Measurements from ENCODE around the gene ZNF232. TPM values are rescaled to one million over a fixed set of nuclear protein-coding genes. Genes with fewer than 3 reads are reported as not detected.
"Not testable (repeated sequence)": the region's sequence is repeated elsewhere in the genome, so short reads cannot be mapped to it uniquely, and the experiment has no call there.

Gene ZNF232
- total and polyA plus RNA-seq, 2 of the 13 experiments (the other 11 are each of a cell fraction or from before 2014, with no cell fraction given), result 7.8 to 28.7 TPM

GRCh38 chr17:5133311-5133710 is 21.6 kb upstream of the ZNF232 start (continued):
- no peak for TF ChIP-seq ZNF281 (CRISPR knock-in tag; IDR thresholded peaks at IDR 0.05; ENCODE audit: borderline replicate concordance)
- no peak for TF ChIP-seq HMG20B (CRISPR knock-in tag; conservative IDR thresholded peaks at IDR 0.05)
- TF ChIP-seq CSRNP2 (CRISPR knock-in tag; conservative IDR thresholded peaks at IDR 0.05; ENCODE audit: low read depth), result no peak
- no peak for TF ChIP-seq ZNF451 (CRISPR knock-in tag; IDR thresholded peaks at IDR 0.05)
- no peak for TF ChIP-seq GZF1 (CRISPR knock-in tag; IDR thresholded peaks at IDR 0.05)
- no peak for TF ChIP-seq KLF15 (CRISPR knock-in tag; IDR thresholded peaks at IDR 0.05; ENCODE audit: borderline replicate concordance)
- no peak for TF ChIP-seq MLX (CRISPR knock-in tag; IDR thresholded peaks at IDR 0.05)
- TF ChIP-seq ZNF282 (IDR thresholded peaks at IDR 0.05; ENCODE audit: partially characterized antibody), result no peak
- no peak for TF ChIP-seq ATF7 (IDR thresholded peaks at IDR 0.05)
- no peak for TF ChIP-seq ATF7 (CRISPR knock-in tag; IDR thresholded peaks at IDR 0.05)

- CTCF ChIA-PET (ENCODE audit: low intra/inter-chr PET ratio, low total read pairs); H3K9ac ChIP-seq (ENCODE audit: insufficient read depth, low read depth, low read length); H3K27ac ChIP-seq (ENCODE audit: extremely low read length, insufficient read depth, low read length); BruUV-seq (replicated peaks); H3K9me3 ChIP-seq (ENCODE audit: low read length); H3K4me2 ChIP-seq (ENCODE audit: low read depth, low read length); DNase-seq (ENCODE audit: low spot score); H4K20me1 ChIP-seq (ENCODE audit: insufficient read depth, low read length); intact Hi-C loops (cut with micrococcal nuclease; ENCODE audit: unreplicated experiment); ATAC-seq; H3K4me3 ChIP-seq (replicated peaks in 1 of 3; ENCODE audit: insufficient read depth in 1 of 3, low read depth in 2 of 3, low read length in 3 of 3); in situ Hi-C loops (cut with HindIII; ENCODE audit: extremely low pct_ligation_motif_present, low pct_unique_long_range_greater_than_20kb); H3K36me3 ChIP-seq (replicated peaks in 1 of 2; ENCODE audit: control insufficient read depth in 1 of 2, insufficient read depth in 2 of 2, low read length in 2 of 2); H2AFZ ChIP-seq (ENCODE audit: low read length); FAIRE-seq; H3K79me2 ChIP-seq (ENCODE audit: insufficient read depth, low read length): not testable (repeated sequence)
- Histone ChIP-seq H3K4me1 (ENCODE audit: insufficient read depth, low read length) (peaks cover 20% of the 10 kb centered on the region), H3K27me3 (ENCODE audit: control insufficient read depth in 1 of 2, insufficient read depth in 2 of 2, low read length in 2 of 2) (peaks cover 2 to 24% of the 10 kb centered on the region in 2 experiments; a peak in 4 of 5 replicates)
- POLR2A ChIA-PET, result interaction anchor here (0.5 to 0.6 kb wide), 2 partner anchors 24 to 576 kb away, joined by 3 read pairs; no protein-coding TSS in a partner anchor
- WGBS (ENCODE audit: low lambda C conversion rate), result 53% methylated on average over 12 of the region's 15 CpGs
Observed at GRCh38 chr17:5132503-5133225, 21.0 kb upstream of the ZNF232 start.

GRCh38 chr17:5131799-5132502 is 20.3 kb upstream of the ZNF232 start:
- DNase-seq (ENCODE audit: low spot score); H3K27ac ChIP-seq (ENCODE audit: extremely low read length, insufficient read depth, low read length); H3K36me3 ChIP-seq (replicated peaks in 1 of 2; ENCODE audit: control insufficient read depth in 1 of 2, insufficient read depth in 2 of 2, low read length in 2 of 2); intact Hi-C loops (cut with micrococcal nuclease; ENCODE audit: unreplicated experiment); H2AFZ ChIP-seq (ENCODE audit: low read length); in situ Hi-C loops (cut with HindIII; ENCODE audit: extremely low pct_ligation_motif_present, low pct_unique_long_range_greater_than_20kb); CTCF ChIA-PET (ENCODE audit: low intra/inter-chr PET ratio, low total read pairs); ATAC-seq; H3K79me2 ChIP-seq (ENCODE audit: insufficient read depth, low read length); BruUV-seq (replicated peaks); H3K4me3 ChIP-seq (replicated peaks in 1 of 3; ENCODE audit: insufficient read depth in 1 of 3, low read depth in 2 of 3, low read length in 3 of 3); H3K4me2 ChIP-seq (ENCODE audit: low read depth, low read length); FAIRE-seq; H3K9me3 ChIP-seq (ENCODE audit: low read length); H3K9ac ChIP-seq (ENCODE audit: insufficient read depth, low read depth, low read length); H4K20me1 ChIP-seq (ENCODE audit: insufficient read depth, low read length): not testable (repeated sequence)
- H3K4me1 ChIP-seq (ENCODE audit: insufficient read depth, low read length), result peaks cover 16% of the 10 kb centered on the region
- H3K27me3 ChIP-seq (ENCODE audit: control insufficient read depth in 1 of 2, insufficient read depth in 2 of 2, low read length in 2 of 2), result peaks cover 2 to 24% of the 10 kb centered on the region in 2 experiments; a peak in 4 of 5 replicates
- 33% methylated on average over 9 of the region's 16 CpGs for WGBS (ENCODE audit: low lambda C conversion rate)
- POLR2A ChIA-PET, result interaction anchor here (0.6 kb wide), 1 partner anchor 23 kb away, joined by 3 read pairs; no protein-coding TSS in a partner anchor
